Stomach (tissue), 9 donors: ENCODE measurements around the gene SLC35D2. TPM values are rescaled to one million over a fixed set of nuclear protein-coding genes. Genes with fewer than 3 reads are reported as not detected.
"Not testable (repeated sequence)": the region's sequence is repeated elsewhere in the genome, so short reads cannot be mapped to it uniquely, and the experiment has no call there.

ENCODE experiments used
- DNase-seq, 2 donors: peaks; one replicate each; pipeline versions ENCODE4 v3.0.0 to v3.0.0-alpha.2; 2013 to 2019
- H3K27ac ChIP-seq, 5 donors: fragments of 200-600 bp in 4 of 5; sonication (generic) in 4 of 5; one replicate each; pipeline ENCODE4 v1.5.1; 2013 to 2019; ENCODE audit warnings: mild to moderate bottlenecking in 1 of 5, moderate library complexity in 1 of 5
- H3K27me3 ChIP-seq, 3 donors: fragments of 200-600 bp; sonication (generic); one replicate each; pipeline ENCODE4 v1.5.1; 2017 to 2019; ENCODE audit warnings: mixed run types in 1 of 3
- H3K36me3 ChIP-seq, 4 donors: fragments of 200-600 bp; sonication (generic); 1 replicate in 3 of 4; 2 replicates in 1 of 4; pipeline ENCODE4 v1.5.1; 2016 to 2019
- H3K4me1 ChIP-seq, 4 donors: fragments of 200-600 bp; sonication (generic); one replicate each; pipeline ENCODE4 v1.5.1; 2016 to 2019
- H3K4me3 ChIP-seq, 4 donors: fragments of 200-600 bp; sonication (generic) in 3 of 4; one replicate each; pipeline ENCODE4 v1.5.1; 2016 to 2019; ENCODE audit warnings: mild to moderate bottlenecking in 1 of 4
- H3K9me3 ChIP-seq, 4 donors: fragments of 200-600 bp; sonication (generic); one replicate each; pipeline ENCODE4 v1.5.1; 2016 to 2019
- EP300 ChIP-seq: sonication (generic); formaldehyde crosslinking; IDR thresholded peaks from one replicate; pipeline ENCODE4 v1.6.1; 2017; ENCODE audit warnings: antibody characterized with exemption
- POLR2A ChIP-seq, 4 donors: fragments of 450-650 bp; IDR thresholded peaks; one replicate each; pipeline ENCODE4 v1.6.1; 2016; ENCODE audit warnings: antibody characterized with exemption in 4 of 4, control low read depth in 2 of 4, mild to moderate bottlenecking in 1 of 4, moderate library complexity in 1 of 4
- POLR2AphosphoS5 ChIP-seq, 3 donors: sonication (generic); formaldehyde crosslinking; IDR thresholded peaks; one replicate each; pipeline ENCODE4 v1.6.1; 2016; ENCODE audit warnings: antibody characterized with exemption in 3 of 3
- WGBS, 5 donors: extraction: QIAGEN DNeasy Blood & Tissue Kit in 3 of 5; methylation state at CpG; one replicate each; pipeline versions ENCODE4 v1.1.5 to v1.1.7; 2013 to 2018; 5-methylcytosine and 5-hydroxymethylcytosine counted together
- intact Hi-C: fragments of 100-400 bp; cut with DNase I; formaldehyde crosslinking; loops from one replicate; pipeline ENCODE4 v1.15.1; 2023; ENCODE audit warnings: low total_unique reads
- polyA plus RNA-seq, 3 donors: library from polyadenylated mRNA; stranded (reverse); fragments of 200-250 nt; gene quantifications; one replicate each; pipeline ENCODE4 v1.2.3, GENCODE V29; 2013
- total RNA-seq, 5 donors: library from RNA; depleted of rRNA; stranded (reverse); fragments of >200 nt; gene quantifications; one replicate each; pipeline versions ENCODE4 v1.1.0 to v1.2.3, GENCODE V29; 2014 to 2016
- TF ChIP-seq, protein P1 (sequence below), 7 experiments: fragments of 450-650 bp in 4 of 7; fragments of 200-600 bp in 3 of 7; sonication (generic) in 3 of 7; IDR thresholded peaks; one replicate each; pipeline ENCODE4 v1.5.1; 2016 to 2019; ENCODE audit warnings: antibody characterized with exemption in 7 of 7, control low read depth in 2 of 7, mild to moderate bottlenecking in 1 of 7
- donor health status: healthy with polysubstance abuse.
- donor health status: Bipolar disorder and iron deficiency.
- donor health status: healthy.

The SLC35D2 gene
- total and polyA plus RNA-seq, 8 donors = 13.8 to 43.3 (median 22.4) TPM

DNA sequence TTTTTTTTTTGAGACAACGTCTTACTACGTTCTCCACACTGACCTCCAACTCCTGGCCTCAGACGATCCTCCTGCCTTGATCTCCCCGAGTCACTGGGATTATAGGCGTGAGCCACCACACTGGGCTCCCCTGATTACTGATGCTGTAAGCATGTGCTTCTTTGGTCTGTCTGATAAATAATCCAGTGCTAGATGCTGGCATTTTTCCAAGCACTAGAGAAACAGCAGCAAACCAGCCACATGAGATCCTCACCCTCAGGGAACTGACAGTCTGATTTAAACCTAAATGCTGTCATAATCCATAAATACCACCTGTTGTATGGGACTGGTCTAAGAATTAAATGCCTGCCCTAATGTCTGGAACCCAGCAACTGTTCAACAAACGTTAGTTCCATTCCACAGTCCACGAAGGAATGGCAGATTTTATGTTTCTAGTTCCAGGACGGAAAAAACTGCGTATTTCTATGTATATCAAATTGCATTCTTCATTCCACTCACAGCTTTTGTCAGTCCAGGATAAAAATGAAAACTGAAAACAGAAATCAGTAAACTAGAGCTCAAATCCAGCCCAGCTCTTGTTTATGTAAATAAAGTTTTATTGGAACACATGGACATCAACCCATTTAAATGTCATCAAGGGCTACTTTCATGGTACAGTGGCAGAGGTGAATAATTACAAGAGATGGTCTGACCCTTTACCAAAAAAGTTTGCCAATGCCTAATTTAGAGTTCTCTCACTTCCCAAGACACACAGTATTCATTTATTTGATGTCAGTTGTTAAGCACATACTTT is 20.1 kb downstream of the SLC35D2 start:
- intact Hi-C loops = no loop called here
- 91 to 96% (median 94%) methylated on average over 9 of the region's 9 CpGs for WGBS, 5 donors
- Histone ChIP-seq H3K27ac (no peak overlapping the region), H3K4me1 (peaks cover 0 to 7% (median 0%) of the 10 kb centered on the region in 4 donors), H3K9me3 (no peaks in the 10 kb centered on the region), H3K27me3 (no peaks in the 10 kb centered on the region), H3K4me3 (no peak overlapping the region), H3K36me3 (peaks cover 24 to 72% (median 67%) of the 10 kb centered on the region in 4 donors)
- no peak for DNase-seq
- TF ChIP-seq, protein P1, sequence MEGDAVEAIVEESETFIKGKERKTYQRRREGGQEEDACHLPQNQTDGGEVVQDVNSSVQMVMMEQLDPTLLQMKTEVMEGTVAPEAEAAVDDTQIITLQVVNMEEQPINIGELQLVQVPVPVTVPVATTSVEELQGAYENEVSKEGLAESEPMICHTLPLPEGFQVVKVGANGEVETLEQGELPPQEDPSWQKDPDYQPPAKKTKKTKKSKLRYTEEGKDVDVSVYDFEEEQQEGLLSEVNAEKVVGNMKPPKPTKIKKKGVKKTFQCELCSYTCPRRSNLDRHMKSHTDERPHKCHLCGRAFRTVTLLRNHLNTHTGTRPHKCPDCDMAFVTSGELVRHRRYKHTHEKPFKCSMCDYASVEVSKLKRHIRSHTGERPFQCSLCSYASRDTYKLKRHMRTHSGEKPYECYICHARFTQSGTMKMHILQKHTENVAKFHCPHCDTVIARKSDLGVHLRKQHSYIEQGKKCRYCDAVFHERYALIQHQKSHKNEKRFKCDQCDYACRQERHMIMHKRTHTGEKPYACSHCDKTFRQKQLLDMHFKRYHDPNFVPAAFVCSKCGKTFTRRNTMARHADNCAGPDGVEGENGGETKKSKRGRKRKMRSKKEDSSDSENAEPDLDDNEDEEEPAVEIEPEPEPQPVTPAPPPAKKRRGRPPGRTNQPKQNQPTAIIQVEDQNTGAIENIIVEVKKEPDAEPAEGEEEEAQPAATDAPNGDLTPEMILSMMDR (IDR thresholded peaks at IDR 0.05) = no peak
- no peak for TF ChIP-seq EP300
- TF ChIP-seq POLR2AphosphoS5 (IDR thresholded peaks at IDR 0.05) = no peak
- TF ChIP-seq POLR2A (IDR thresholded peaks at IDR 0.05) = no peak

DNA sequence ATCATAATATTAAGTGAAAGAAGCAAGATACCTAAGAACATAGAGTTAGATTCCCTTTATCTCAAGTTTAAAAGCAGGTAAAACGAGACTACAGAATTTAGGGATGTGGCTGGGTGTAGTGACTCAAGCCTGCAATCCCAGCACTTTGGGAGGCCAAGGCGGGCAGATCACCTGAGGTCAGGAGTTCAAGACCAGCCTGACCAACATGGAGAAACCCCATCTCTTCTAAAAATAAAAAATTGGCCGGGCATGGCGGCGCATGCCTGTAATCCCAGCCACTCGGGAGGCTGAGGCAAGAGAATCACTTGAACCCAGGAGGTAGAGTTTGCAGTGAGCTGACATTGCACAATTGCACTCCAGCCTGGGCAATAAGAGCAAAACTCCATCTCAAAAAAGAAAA is 21.4 kb downstream of the SLC35D2 start:
- peaks cover 24 to 77% (median 75%) of the 10 kb centered on the region in 4 donors for H3K36me3 ChIP-seq
- H3K27ac ChIP-seq, H3K4me3 ChIP-seq, H3K27me3 ChIP-seq, DNase-seq, H3K9me3 ChIP-seq, intact Hi-C loops, H3K4me1 ChIP-seq: not testable (repeated sequence)
- WGBS, 5 donors = 89 to 96% (median 93%) methylated on average over 6 of the region's 6 CpGs

DNA sequence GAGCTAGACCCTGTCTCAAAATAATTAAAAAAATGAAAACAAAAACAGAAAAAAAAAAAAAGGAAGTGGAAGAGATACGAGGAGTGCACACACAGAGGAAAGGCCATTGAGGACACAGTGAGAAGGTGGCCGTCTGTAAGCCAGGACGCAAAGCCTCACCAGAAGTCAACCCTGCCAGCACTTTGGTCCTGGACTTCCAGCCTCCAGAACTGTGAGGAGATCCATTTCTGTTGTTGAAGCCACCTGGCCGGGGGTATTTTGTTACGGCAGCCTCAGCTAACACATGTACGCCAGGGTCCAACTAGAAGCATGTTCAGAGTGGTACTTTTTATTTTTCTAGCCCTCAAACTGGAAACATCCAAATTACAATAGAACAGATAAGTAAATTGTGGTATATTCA is 21.8 kb downstream of the SLC35D2 start:
- TF ChIP-seq POLR2AphosphoS5 (IDR thresholded peaks at IDR 0.05) (no peak), EP300 (no peak), POLR2A (IDR thresholded peaks at IDR 0.05) (no peak)
- TF ChIP-seq, protein P1 (IDR thresholded peaks at IDR 0.05) = no peak
- Histone ChIP-seq H3K4me3 (no peak overlapping the region), H3K36me3 (peaks cover 26 to 78% (median 76%) of the 10 kb centered on the region in 4 donors), H3K9me3 (no peaks in the 10 kb centered on the region), H3K4me1 (no peaks in the 10 kb centered on the region), H3K27ac (no peak overlapping the region), H3K27me3 (no peaks in the 10 kb centered on the region)
- WGBS, 5 donors = 93 to 98% (median 96%) methylated on average over 6 of the region's 6 CpGs
- DNase-seq = no peak
- intact Hi-C loops = no loop called here

DNA sequence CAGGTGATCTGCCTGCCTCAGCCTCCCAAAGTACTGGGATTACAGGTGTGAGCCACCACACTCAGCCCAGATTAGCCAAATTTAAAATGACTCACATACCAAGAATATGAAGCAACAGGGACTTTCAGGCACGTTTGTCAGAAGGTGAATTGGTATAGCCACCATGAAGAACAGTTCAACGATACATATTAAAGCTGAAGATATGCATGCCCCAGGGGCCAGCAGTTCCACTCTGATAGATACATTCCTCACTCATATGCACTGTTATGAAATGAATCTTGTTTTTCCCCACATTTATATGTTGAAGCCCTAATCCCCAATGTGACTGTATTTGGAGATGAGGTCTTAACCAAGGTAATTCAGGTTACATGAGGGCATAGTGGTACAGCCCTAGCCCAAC is 22.5 kb downstream of the SLC35D2 start:
- Histone ChIP-seq H3K27me3 (no peaks in the 10 kb centered on the region), H3K36me3 (peaks cover 29 to 82% (median 80%) of the 10 kb centered on the region in 4 donors), H3K9me3 (no peaks in the 10 kb centered on the region), H3K4me1 (no peaks in the 10 kb centered on the region), H3K27ac (no peak overlapping the region), H3K4me3 (no peak overlapping the region)
- 79 to 86% (median 82%) methylated on average over 2 of the region's 2 CpGs for WGBS, 5 donors
- DNase-seq = no peak
- intact Hi-C loops = no loop called here
- TF ChIP-seq, protein P1 (IDR thresholded peaks at IDR 0.05) = no peak
- no peak for TF ChIP-seq EP300
- no peak for TF ChIP-seq POLR2AphosphoS5 (IDR thresholded peaks at IDR 0.05)
- TF ChIP-seq POLR2A (IDR thresholded peaks at IDR 0.05) = no peak

DNA sequence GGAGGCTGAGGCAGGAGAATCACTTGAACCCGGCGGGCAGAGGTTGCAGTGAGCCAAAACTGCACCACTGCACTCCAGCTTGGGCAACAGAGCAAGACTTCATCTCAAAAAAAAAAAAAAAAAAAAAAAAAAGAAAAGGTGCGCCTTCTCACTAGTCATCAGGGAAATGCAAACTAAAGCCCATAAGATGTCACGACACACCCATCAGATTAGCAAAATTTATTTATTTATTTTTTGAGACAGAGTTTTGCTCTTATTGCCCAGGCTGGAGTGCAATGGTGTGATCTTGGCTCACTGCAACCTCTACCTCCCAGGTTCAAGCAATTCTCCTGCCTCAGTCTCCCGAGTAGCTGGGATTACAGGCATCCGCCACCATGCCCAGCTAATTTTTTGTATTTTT is 23.0 kb downstream of the SLC35D2 start:
- H3K4me3 ChIP-seq, H3K27ac ChIP-seq, DNase-seq, H3K4me1 ChIP-seq, H3K27me3 ChIP-seq, H3K9me3 ChIP-seq, intact Hi-C loops: not testable (repeated sequence)
- WGBS, 5 donors = 93 to 97% (median 96%) methylated on average over 6 of the region's 6 CpGs
- peaks cover 29 to 87% (median 84%) of the 10 kb centered on the region in 4 donors for H3K36me3 ChIP-seq
